Inflammatory macrophage (primary cell): ENCODE data around the gene SNX9.
A peak's percentile ranks its signal among the peaks of the same experiment; 100 is the strongest.
"Not testable (repeated sequence)": the region's sequence is repeated elsewhere in the genome, so short reads cannot be mapped to it uniquely, and the experiment has no call there.

Source experiments
- DNase-seq, 2 donors: peaks; one replicate each; pipeline ENCODE4 v3.0.0-alpha.2; 2020 to 2022

SNX9 gene

DNA sequence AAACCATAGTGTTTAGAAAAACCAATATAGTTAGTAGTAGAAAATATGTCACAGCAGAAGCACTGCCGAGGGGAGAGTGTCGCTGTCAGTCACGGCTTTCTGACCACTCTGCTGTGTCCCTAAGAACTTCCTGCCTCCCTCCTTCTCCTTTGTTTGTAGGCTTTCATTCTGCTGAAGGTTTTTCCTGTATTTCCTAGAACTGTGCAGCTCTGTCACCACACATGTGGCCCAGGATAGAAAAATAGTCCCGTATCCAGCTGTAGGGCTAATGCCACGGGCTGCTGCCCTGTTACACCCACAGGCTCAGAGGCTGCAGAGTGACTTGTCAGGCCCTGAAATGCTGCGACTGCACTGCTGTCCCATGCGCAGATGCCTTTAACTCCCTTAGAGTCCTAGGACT lies 106.0 kb downstream of the SNX9 start:
- DNase-seq, result no peak

GRCh38 chr6:157929765-157930319 lies 106.8 kb downstream of the SNX9 start:
- DNase-seq, result no peak

DNA sequence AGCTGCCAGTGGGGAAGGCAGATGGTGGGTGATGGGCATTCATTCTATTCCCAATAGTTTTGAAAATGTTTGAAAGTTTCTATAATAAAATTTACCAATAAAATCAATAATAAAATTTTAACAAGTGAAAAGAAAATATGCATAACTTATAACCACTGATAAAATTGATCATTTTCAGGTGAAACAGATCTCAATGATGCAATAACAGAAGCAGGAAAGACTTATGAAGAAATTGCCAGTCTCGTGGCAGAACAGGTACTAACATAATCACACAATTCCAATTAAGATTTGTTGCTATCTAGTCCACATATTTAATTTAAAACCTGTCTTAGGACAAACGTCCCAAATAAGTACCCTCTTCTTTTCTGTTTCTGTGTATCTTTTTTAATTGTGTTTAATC lies 112.7 kb downstream of the SNX9 start:
- no peak for DNase-seq

DNA sequence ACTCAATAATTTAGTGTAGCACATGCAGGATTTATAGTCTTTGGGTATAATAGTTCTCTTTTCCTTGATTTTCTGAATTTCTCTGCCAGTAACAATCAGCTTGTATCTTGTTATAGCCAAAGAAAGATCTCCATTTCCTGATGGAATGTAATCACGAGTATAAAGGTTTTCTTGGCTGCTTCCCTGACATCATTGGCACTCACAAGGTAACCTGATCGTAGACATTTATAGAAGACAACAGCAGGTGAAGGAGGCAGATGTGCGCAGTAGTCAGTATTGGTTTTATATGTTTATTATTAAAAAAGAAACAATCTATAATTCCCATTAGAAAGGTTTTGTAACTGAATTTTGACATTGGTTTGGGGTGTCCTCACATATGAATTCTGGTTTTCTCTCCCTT lies 114.3 kb downstream of the SNX9 start:
- DNase-seq, result no peak

GRCh38 chr6:157937916-157938315 lies 114.9 kb downstream of the SNX9 start:
- no peak for DNase-seq

DNA sequence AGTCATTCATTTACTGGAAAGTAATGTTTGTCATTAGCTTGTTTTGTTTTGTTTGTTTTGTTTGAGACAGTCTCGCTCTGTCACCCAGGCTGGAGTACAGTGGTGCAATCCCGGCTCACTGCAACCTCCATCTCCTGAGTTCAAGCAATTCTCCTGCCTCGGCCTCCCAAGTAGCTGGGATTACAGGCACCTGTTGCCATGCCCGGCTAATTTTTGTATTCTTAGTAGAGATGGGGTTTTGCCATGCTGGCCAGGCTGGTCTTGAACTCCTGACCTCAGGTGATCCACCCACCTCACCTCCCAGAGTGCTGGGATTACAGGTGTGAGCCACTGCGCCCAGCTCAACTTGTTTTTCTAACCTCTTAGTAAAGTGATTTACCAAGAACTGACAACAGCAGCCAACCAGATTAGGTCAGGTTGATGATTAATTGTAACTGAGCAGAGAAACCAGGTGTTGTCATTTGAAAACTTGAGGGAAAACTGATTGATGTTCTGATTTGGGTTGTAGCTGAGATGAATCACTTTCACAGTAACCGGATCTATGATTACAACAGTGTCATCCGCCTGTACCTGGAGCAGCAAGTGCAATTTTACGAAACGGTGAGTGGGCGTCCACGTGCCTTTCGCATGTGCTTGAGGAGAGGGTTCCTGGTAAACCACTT lies 117.5 kb downstream of the SNX9 start:
- DNase-seq, result not testable (repeated sequence)

- no peak for DNase-seq
Observed at GRCh38 chr6:157941101-157941863, 118.2 kb downstream of the SNX9 start.

- no peak for DNase-seq
Observed at GRCh38 chr6:157942351-157942750, 119.3 kb downstream of the SNX9 start.

GRCh38 chr6:157943249-157943963 lies 120.4 kb downstream of the SNX9 start:
- DNase-seq, result no peak

DNA sequence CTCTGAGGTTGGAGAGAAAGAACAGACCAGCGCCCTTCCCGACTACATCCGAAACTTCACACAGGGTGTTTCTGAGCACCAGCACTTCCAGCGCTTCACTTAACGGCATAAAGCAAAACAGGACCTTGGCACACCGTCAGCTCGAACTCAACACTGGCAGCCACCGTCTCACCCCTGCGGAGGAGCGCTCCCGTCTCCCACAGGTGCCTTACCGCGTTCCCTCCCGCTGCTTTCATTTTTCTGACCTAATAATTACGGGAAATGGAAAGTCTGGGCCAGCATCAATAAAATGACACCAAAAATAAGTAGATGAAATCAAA lies 120.9 kb downstream of the SNX9 start:
- no peak for DNase-seq

- DNase-seq, result no peak
Observed at GRCh38 chr6:157944983-157945931, 122.2 kb downstream of the SNX9 start.

- no peak for DNase-seq
Observed at GRCh38 chr6:157946053-157946617, 123.1 kb downstream of the SNX9 start.

DNA sequence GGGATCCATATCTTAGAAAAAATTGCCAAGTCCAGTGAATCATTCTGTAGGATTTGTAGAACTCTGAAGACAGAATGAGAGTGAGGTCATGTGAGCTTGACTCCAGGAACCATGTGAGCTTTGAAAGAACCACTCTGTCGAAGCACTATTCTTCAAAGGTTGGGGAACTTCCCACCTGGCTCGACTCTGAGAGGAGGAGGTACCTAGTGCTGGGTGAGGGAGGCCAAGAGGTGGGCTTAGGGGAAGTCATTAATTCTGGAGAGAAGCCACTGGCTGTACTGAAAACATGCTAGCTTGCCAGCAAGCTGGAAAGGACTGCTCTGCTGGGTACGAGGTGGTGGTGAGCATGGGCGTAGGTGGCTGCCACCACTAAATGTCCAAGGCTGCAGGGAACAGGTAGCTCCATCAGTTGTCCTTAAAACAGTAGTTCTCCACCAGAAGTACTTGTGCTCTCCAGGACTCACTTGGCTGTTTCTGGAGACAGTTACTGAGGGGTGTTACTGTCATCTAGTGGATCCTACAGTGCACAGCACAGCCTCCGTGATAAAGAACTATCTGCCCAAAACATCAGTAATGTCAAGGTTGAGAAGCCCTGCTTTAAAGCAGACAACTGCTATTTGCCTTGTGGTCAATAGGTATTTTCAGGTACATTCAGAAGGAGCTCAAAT lies 124.0 kb downstream of the SNX9 start:
- DNase-seq, result peak in 1 of 2 donors; percentile 7

DNA sequence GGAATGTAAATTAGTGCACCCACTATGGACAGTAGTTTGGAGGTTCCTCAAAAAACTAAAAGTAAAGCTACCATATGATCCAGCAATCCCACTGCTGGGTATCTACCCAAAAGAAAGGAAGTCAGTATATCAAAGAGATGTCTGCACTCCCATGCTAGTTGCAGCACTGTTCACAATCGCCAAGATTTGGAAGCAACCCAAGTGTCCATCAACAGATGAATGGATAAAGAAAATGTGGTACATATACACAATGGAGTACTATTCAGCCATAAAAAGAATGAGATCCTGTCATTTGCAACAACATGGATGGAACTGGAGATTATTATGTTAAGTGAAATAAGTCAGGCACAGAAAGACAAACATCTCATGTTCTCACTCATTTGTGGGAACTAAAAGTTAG lies 127.9 kb downstream of the SNX9 start:
- not testable (repeated sequence) for DNase-seq

DNA sequence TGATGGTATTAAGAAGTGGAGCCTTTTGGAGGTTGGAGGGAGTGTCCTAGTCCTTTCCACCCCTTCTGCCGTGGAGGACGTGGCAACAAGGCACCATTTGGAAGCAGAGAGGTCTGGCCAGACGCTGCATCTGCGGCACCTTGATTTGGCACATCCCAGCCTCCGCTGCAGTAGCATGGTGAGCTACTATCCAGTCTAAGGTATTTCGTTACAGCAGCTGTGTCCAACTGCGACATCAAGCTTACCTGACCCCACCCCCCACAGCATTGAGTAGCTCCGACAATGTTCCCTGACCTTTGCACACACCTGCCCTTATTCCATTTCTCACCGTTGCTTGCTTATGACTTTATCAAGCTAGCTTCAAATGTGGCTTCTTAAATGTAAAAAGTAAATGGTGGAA lies 128.8 kb downstream of the SNX9 start:
- DNase-seq, result no peak

DNA sequence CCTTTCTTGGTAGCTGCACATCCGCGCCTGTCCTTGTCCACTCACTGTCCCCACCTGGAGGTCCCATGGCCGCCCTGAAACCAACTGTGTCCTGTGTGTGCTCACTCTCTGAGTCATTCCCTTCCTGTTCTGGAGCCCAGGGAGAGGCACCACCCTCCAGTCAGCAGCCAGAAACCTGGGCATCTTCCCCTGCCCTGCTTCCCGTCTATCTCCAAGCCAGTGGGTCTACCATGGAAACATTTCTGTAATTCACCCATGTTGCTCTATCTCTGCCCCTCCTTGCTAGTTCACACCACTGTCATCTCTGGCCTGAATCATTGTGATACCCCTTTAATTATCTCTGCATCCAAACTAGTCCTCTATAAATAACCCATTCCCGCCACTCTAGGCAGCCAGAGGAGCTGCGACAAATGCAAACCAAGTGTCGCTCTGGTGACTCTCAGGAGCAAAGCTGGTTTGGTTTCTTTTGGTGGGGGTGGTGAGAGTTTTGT lies 129.9 kb downstream of the SNX9 start:
- DNase-seq, result no peak

DNA sequence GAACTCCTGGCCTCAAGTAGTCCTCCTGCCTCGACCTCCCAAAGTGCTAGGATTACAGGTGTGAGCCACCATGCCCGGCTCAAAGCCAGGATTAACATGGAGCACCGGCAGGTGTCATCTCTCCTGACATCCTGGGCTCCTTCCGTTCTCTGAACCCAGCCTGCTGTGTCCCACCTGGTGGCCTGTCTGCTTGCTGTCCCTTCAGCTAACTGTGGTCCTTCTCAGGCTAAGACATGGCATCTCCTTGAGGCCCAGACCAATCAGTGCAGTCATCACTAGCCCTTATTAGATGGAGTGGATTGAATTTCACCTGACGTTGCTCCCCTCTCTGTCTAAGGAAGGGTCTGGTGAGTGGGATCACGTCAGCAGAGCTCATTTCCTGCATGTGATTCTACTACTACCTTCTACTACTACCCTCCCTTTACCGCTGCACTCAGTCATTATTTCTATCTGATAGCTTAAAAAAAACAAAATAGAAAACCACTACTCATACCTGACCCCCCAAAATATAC lies 130.6 kb downstream of the SNX9 start:
- no peak for DNase-seq

DNA sequence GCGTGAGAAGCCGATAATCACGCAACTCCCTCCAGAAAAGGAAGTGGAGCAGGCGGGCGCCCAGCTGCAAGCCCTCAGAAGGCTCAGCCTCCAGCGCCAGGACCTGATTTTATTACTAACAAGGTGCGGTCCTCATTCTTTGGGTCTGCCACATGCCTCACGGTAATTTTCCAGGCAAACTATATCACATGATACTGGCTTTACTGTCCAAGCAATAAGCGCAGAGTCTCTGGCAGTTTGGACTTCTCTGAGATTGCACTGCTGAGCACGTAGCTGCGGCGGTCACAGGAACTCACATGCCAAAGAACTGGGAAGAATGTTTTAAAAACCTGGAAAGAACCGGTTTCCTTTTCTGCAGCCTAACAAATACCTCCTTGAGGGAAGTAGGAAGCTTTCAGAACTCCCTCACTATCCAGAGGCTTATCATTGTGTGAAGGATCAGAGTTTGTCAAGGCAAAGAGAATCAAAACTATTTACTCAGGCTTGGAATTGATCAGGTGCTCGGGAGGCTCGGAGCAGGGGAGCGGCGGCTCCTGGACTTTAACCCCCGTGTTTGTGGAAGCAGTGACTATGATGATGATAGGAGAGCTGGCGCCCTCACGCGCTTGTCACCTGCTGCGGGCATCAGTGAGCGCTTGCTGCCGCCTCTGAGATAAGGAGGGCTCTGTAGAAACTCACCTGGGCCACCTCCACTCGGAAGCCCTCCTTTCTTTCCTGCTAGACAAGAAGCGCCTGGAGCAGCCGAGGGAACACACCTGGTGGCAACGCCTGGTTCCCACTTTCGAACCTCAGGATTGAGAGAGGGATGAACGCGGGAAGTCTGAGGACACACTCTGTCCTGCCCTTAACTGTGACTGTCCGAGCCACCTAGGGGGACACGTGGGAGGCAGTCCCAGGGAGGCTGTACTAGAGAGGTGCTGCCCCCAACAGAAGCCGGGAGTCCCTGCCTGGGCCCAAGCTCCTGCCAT lies 131.4 kb downstream of the SNX9 start:
- no peak for DNase-seq

- DNase-seq, result no peak
Observed at GRCh38 chr6:157955675-157956074, 132.6 kb downstream of the SNX9 start.
